PC-3 (cell line): ENCODE data around the gene KCNIP2.

Experiments used
- EZH2 ChIP-seq: fragments of 300-600 bp; sonication (generic); IDR thresholded peaks from one replicate; pipeline ENCODE4 v1.6.1; 2017; ENCODE audit warnings: antibody characterized with exemption, mild to moderate bottlenecking, low read length; ENCODE audit not compliant: unreplicated experiment
- EZH2phosphoT487 ChIP-seq: fragments of 300-600 bp; sonication (generic); IDR thresholded peaks from 2 replicates; pipeline ENCODE4 v1.6.1; 2018; ENCODE audit warnings: mild to moderate bottlenecking, antibody characterized with exemption, low read length, borderline replicate concordance
- TF ChIP-seq, protein P1 (sequence below): fragments of 300-600 bp; sonication (generic); conservative IDR thresholded peaks from 2 replicates; pipeline ENCODE4 v1.5.1; 2017; ENCODE audit warnings: antibody characterized with exemption, low read depth, mild to moderate bottlenecking, low read length

DNA sequence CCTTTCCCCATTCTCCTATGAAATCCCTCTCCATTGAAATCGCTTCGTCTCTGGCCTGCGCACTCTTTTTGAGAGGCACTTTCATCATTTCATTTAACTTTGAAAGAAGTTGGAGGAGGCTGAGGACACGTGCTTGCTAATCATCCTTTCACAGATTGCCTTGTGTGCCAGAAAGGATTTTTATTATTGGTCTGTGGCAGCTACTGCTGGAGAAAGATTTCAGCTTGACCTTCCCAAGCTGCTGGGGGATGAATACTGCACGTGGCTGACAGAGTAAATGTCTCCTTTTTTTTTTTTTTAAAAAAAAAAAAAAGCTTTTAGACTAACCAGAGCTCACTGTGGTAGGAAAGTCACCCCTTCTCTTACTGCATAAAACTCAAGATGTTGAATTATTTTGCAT lies 44.2 kb upstream of the KCNIP2 start:
- TF ChIP-seq, protein P1, sequence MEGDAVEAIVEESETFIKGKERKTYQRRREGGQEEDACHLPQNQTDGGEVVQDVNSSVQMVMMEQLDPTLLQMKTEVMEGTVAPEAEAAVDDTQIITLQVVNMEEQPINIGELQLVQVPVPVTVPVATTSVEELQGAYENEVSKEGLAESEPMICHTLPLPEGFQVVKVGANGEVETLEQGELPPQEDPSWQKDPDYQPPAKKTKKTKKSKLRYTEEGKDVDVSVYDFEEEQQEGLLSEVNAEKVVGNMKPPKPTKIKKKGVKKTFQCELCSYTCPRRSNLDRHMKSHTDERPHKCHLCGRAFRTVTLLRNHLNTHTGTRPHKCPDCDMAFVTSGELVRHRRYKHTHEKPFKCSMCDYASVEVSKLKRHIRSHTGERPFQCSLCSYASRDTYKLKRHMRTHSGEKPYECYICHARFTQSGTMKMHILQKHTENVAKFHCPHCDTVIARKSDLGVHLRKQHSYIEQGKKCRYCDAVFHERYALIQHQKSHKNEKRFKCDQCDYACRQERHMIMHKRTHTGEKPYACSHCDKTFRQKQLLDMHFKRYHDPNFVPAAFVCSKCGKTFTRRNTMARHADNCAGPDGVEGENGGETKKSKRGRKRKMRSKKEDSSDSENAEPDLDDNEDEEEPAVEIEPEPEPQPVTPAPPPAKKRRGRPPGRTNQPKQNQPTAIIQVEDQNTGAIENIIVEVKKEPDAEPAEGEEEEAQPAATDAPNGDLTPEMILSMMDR = no peak
- TF ChIP-seq EZH2phosphoT487 (no peak), EZH2 (no peak)
